HL-60 (cell line): ENCODE results near the gene PLP2.

ENCODE experiments used
- DNase-seq, 2 experiments: peaks; one replicate each; pipeline ENCODE4 v3.0.0-alpha.2; 2010 to 2020; ENCODE audit warnings: low read depth in 1 of 2, low spot score in 1 of 2
- H3K27ac ChIP-seq: fragments of 250-450 bp; sonication (Bioruptor Pico); replicated peaks from 2 replicates; pipeline ENCODE4 v1.5.1; 2020; ENCODE audit warnings: mild to moderate bottlenecking, moderate library complexity
- H3K27me3 ChIP-seq: fragments of 250-450 bp; sonication (Bioruptor Pico); 2 replicates; pipeline ENCODE4 v1.5.1; 2021; ENCODE audit warnings: mild to moderate bottlenecking, moderate library complexity; ENCODE audit not compliant: insufficient read depth, poor library complexity, severe bottlenecking
- H3K4me3 ChIP-seq: replicated peaks from 2 replicates; pipeline ENCODE4 v1.5.1; 2011; ENCODE audit warnings: mild to moderate bottlenecking, control low read depth, low read length; ENCODE audit not compliant: insufficient read depth
- GABPA ChIP-seq: IDR thresholded peaks from 2 replicates; pipeline ENCODE4 v1.6.1; 2012; ENCODE audit warnings: low read depth
- POLR2AphosphoS5 ChIP-seq: IDR thresholded peaks from 2 replicates; pipeline ENCODE4 v1.6.1; 2012; ENCODE audit warnings: low read depth
- SPI1 ChIP-seq: IDR thresholded peaks from 2 replicates; pipeline ENCODE4 v1.6.1; 2012; ENCODE audit warnings: low read depth, mild to moderate bottlenecking, borderline replicate concordance
- TF ChIP-seq, protein P1 (sequence below): IDR thresholded peaks from one replicate; pipeline ENCODE4 v1.5.1; 2011; ENCODE audit warnings: low read length, control low read depth, inconsistent platforms; ENCODE audit not compliant: insufficient read depth
- TF ChIP-seq, protein P2 (sequence below): IDR thresholded peaks from 2 replicates; pipeline ENCODE4 v1.6.1; 2012; ENCODE audit warnings: low read depth; ENCODE audit not compliant: insufficient replicate concordance

Gene PLP2

DNA sequence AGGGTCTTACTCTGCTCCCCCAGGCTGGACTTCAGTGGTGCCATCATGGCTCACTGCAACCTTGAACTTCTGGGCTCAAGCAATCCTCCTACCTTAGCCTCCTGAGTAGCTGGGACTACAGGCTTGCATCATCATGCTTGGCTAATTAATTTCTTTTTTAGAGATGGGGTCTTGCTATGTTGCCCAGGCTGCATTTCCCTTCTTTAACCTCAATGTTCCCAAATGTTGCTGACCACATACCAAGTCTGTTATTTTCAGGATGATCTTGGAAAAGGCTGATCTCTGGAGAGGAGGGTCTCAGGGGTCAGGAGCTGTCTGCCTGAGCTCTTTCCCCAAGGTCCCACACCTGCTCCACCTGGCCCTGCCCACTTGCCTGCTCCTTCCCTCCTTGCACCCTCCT is 48.4 kb downstream of the PLP2 start:
- H3K27me3 ChIP-seq: no peaks in the 10 kb centered on the region
- no peak for DNase-seq
- no peak overlapping the region for H3K27ac ChIP-seq
- H3K4me3 ChIP-seq: no peak overlapping the region
- TF ChIP-seq POLR2AphosphoS5: no peak
- TF ChIP-seq, protein P1, sequence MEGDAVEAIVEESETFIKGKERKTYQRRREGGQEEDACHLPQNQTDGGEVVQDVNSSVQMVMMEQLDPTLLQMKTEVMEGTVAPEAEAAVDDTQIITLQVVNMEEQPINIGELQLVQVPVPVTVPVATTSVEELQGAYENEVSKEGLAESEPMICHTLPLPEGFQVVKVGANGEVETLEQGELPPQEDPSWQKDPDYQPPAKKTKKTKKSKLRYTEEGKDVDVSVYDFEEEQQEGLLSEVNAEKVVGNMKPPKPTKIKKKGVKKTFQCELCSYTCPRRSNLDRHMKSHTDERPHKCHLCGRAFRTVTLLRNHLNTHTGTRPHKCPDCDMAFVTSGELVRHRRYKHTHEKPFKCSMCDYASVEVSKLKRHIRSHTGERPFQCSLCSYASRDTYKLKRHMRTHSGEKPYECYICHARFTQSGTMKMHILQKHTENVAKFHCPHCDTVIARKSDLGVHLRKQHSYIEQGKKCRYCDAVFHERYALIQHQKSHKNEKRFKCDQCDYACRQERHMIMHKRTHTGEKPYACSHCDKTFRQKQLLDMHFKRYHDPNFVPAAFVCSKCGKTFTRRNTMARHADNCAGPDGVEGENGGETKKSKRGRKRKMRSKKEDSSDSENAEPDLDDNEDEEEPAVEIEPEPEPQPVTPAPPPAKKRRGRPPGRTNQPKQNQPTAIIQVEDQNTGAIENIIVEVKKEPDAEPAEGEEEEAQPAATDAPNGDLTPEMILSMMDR: no peak
- no peak for TF ChIP-seq SPI1
- TF ChIP-seq, protein P2, sequence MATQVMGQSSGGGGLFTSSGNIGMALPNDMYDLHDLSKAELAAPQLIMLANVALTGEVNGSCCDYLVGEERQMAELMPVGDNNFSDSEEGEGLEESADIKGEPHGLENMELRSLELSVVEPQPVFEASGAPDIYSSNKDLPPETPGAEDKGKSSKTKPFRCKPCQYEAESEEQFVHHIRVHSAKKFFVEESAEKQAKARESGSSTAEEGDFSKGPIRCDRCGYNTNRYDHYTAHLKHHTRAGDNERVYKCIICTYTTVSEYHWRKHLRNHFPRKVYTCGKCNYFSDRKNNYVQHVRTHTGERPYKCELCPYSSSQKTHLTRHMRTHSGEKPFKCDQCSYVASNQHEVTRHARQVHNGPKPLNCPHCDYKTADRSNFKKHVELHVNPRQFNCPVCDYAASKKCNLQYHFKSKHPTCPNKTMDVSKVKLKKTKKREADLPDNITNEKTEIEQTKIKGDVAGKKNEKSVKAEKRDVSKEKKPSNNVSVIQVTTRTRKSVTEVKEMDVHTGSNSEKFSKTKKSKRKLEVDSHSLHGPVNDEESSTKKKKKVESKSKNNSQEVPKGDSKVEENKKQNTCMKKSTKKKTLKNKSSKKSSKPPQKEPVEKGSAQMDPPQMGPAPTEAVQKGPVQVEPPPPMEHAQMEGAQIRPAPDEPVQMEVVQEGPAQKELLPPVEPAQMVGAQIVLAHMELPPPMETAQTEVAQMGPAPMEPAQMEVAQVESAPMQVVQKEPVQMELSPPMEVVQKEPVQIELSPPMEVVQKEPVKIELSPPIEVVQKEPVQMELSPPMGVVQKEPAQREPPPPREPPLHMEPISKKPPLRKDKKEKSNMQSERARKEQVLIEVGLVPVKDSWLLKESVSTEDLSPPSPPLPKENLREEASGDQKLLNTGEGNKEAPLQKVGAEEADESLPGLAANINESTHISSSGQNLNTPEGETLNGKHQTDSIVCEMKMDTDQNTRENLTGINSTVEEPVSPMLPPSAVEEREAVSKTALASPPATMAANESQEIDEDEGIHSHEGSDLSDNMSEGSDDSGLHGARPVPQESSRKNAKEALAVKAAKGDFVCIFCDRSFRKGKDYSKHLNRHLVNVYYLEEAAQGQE: no peak
- TF ChIP-seq GABPA: no peak

DNA sequence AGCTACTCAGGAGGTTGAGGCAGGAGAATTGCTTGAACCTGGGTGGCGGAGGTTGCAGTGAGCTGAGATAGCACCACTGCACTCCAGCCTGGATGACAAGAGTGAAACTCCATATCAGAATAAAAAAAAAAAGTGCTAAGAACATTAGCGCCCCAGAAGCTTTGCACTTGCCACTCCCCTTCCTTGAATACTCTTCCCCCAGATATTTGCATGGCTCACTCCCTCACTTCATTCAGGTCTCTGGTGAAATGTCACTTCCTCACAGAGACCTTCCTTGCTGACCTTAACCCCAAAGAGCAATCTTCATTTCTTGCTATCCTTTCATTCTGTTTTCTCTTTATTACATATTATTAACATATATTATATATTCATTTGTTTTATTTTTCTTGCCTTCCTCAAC is 50.2 kb downstream of the PLP2 start:
- H3K27ac ChIP-seq: no peak overlapping the region
- no peak for DNase-seq
- no peak overlapping the region for H3K4me3 ChIP-seq
- H3K27me3 ChIP-seq: no peaks in the 10 kb centered on the region
- TF ChIP-seq POLR2AphosphoS5: no peak
- TF ChIP-seq SPI1: no peak
- TF ChIP-seq, protein P2: no peak
- TF ChIP-seq GABPA: no peak
